Umbilical cord (tissue), 2 donors: ENCODE measurements around the gene CDH12. TPM values are rescaled to one million over a fixed set of nuclear protein-coding genes. Genes with fewer than 3 reads are reported as not detected.
"Not testable (repeated sequence)": the region's sequence is repeated elsewhere in the genome, so short reads cannot be mapped to it uniquely, and the experiment has no call there.

ENCODE experiments used
- DNase-seq: peaks from one replicate; pipeline ENCODE4 v3.0.0-alpha.2; 2015; ENCODE audit warnings: low spot score
- total RNA-seq: library from RNA; depleted of rRNA; stranded (reverse); fragments of >200 nt; gene quantifications from one replicate; pipeline ENCODE4 v1.2.3, GENCODE V29; 2014; ENCODE audit warnings: low replicate concordance; ENCODE audit not compliant: insufficient read depth

CDH12 gene
- total RNA-seq, 1 donor from 2014 or later, result 3.6 TPM

DNA sequence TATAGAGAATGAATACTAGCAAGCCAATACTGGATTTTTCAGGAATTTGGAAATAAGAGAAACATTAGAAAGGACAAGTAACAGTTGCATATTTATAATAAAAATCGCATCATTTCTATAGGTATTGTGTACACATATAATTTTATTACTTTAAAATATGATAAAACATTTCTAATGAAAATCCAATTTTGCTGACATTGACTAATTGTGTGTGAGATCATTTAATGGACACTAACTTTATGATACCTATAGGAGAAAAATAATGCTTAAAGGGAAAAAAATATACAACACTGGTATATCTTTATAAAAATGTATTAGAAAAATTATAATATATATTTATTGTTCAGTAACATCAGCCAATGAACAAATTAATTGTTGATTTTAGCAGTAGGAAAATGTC lies 557.3 kb downstream of the CDH12 start:
- DNase-seq, result no peak

DNA sequence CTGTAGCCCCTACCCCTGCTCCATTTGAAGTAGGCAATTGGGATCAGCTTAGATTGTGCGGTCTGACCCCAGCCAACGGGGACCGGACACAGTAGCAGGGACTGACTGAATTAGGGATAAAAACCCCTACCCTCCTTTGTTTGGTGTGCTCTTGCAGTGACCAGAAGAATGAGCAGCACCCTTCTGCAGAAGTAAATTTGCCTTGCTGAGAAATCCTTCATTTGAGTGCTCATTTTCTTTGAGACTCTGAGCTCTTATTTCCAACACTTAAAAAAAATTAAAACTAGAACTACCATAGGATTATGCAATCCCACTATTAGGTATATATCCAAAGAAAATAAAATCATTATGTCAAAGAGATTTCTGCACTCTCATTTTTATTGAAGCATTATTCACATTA lies 560.0 kb downstream of the CDH12 start:
- DNase-seq, result no peak

DNA sequence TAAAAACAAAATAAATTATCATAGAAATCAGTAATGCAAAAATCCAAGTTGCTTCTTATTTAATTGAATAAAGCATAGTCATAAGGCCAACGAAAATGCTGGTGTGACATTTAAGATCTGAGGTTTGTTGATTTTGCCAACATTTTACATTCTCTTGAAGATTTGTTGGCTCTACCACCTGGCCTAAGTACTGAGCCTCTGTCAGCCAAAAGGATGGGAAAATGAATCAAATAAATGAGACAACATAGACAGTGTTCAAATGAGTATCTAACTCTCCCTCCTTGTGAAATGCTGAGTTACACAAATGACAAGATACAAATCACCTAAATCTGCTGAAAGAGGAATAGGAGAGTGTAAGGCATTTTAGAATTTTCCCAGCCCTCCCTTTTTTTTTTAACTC lies 575.0 kb downstream of the CDH12 start:
- no peak for DNase-seq

DNA sequence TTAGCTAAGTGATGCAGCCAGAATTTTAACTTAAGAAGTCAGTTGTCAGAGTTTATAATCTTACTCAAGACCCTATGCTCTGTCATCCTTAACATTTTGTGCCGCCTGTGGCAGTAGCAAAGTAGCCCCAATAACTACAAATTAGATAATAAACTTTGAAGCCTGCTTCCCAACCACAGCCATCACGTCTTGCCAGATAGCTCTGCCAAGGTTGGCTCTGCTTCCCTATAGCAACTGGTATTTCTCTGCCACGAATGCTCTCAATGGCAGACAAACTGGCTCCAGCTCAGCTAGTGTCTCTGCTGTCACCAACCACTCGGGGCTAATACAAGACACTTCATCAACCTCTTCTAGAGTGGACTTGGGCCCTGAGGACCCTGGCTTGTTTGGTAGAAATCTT lies 576.1 kb downstream of the CDH12 start:
- no peak for DNase-seq

DNA sequence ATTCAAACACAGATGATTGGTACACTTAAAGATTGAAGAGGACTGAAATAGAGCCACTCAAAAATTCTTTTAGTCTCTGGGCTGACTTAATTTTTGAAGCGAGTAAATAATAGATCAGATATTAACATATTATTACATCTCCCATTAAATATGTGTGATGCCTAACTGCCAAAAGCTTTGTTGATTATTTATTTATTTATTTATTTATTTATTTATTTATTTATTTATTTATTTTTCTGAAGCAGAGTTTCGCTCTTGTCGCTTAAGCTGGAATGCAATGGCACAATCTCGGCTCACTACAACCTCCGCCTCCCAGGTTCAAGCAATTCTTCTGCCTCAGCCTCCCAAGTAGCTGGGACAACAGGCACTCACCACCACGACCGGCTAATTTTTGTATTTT lies 587.3 kb downstream of the CDH12 start:
- DNase-seq, result not testable (repeated sequence)

DNA sequence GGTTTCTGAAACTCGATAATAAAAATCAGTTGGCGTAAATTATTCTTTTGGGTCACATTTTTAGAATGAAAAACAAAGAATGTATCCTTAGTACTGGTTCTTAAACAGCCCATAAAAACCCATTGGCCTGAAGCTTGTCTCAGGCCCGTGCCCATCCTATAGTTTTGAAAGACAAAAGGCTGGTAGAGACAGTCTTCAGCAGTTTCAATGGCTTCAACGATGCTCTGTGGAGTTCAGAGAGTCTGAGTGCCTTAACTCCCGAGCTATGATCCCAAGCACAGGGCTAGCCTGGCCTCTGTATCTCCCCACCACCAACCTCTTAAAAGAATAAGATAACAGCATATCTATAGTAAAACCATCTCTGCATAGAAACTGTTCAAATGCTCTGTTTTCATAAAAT lies 595.0 kb downstream of the CDH12 start:
- DNase-seq, result no peak

DNA sequence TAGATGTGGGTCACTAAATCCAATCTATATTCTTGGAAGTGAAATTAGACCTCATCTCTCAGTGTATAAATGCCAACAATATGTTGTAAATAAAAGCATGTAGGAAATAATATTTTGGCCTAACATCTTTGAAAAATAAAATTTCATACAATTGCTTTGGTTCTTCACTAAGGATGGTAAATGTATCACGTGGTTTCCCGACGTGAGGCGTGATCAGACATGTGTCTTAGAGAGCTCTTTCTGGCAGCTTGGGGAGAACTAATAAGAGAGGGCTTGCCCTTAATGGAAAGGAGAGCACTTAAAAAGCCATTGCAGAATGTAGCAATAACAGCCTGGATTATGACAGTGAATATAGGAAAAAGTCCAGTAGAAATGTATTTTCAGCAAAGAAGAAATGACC lies 602.6 kb downstream of the CDH12 start:
- no peak for DNase-seq

DNA sequence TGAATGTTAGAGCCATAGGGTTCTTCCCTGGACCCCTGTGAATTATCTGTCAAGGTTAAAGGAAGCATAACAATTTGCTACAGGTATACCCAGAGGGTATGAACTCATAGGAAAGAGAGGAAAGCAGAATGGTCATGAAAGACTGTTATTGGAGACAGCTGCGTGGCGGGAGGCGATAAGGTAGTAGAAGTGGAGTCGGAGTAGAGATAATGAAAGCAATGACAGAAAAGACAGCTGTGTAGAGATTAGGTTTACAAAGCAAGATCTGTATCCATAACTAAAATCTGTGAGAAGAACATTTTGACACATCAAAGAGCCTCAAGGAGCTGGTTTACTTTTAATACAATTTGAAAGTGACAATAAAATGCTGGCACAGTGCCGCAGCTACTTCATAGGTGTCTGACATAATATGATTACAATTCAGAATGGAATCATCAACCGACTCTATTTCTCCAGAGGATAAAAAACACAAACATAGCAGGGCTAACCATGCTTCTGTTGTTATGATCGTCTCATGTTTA lies 603.9 kb downstream of the CDH12 start:
- no peak for DNase-seq

DNA sequence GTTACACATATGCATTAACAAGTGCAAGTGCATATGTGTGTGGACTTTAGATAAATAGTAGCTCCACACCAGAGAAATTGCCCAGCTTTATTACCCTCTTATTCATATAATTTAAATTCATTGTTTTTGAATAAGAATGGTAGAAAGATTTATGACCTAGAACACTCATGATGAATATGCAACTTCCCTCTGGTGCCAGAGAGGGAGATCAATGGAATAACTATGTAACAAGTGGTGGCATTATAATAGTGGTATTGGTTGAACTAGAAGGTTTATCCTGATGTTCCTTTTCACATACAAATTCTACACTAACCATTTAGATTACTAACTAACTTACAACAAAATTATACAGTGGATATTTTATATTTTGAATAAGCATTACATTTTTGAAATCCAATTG lies 607.4 kb downstream of the CDH12 start:
- no peak for DNase-seq

DNA sequence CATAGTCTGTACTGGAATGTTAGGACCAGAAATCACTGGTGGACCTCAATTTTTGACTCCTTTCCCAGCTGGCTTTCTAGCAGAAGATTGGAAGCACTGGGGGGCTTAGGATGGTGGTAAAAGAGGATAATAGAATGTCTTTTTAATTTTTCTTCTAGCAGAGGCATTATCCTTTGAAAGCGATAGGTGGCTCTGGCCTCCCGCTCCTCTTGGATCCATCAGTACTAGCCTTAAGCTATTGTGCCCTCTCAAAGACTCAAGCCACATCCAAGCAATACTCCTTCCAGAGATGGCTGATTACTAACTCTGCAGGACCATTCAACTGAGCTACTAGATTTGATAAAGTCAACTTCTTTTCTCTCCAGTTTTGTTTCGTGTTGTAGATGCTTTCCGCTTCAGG lies 610.6 kb downstream of the CDH12 start:
- no peak for DNase-seq

DNA sequence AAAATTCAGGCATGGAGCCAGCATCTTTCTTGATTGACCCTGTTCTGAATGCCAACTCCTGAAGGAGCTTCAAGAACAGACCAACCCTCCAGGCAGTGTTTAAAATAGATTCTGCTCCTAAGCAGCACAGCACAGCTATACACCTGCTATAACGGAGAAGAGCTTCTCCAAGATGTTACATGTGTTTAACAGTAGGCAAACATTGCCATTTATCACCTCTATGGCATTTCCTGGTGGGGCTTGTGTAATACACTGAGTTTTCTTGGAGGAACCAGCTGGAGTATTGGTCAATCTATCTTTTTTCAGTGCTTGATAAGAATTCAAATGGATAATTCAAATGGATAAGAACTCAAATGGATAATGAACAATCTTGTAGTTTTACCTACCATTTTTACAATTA lies 615.1 kb downstream of the CDH12 start:
- no peak for DNase-seq

DNA sequence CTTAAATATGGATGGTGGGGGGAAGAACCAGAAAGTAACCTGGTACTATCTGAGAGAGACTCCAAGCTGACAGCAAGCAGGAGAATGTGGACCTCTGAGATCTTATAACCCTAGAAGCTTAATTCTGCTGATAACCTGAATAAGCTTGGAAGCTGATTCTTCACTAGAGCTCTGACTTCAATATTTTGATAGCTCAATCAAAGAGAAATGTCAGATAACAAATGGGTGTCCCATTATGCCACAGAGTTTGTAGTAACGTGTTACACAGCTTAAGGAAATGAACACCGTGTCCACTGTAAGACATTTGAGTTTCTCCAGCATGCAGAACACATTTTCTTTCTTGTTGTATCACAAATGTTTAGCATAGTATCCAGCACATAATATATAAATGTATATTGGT lies 626.7 kb downstream of the CDH12 start:
- no peak for DNase-seq

DNA sequence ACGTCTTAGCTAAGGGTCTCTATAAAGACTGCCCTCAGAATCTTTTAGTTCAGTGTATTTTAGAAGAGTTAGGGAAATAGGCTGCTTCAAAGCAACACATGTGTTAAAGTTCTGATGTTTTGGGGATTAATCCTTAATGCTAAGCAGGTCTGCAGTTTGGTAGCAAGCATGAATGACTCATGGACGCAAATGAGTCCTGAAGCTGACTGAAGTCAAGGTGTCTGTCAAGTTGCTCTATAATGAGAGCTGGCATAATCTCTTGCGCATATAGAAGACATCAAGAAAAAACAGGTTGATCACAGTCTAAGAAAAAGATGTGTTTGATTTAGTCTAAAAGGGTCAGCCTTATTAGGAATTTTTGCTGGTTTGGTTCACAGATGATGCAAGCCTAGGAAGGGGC lies 630.1 kb downstream of the CDH12 start:
- DNase-seq, result no peak

DNA sequence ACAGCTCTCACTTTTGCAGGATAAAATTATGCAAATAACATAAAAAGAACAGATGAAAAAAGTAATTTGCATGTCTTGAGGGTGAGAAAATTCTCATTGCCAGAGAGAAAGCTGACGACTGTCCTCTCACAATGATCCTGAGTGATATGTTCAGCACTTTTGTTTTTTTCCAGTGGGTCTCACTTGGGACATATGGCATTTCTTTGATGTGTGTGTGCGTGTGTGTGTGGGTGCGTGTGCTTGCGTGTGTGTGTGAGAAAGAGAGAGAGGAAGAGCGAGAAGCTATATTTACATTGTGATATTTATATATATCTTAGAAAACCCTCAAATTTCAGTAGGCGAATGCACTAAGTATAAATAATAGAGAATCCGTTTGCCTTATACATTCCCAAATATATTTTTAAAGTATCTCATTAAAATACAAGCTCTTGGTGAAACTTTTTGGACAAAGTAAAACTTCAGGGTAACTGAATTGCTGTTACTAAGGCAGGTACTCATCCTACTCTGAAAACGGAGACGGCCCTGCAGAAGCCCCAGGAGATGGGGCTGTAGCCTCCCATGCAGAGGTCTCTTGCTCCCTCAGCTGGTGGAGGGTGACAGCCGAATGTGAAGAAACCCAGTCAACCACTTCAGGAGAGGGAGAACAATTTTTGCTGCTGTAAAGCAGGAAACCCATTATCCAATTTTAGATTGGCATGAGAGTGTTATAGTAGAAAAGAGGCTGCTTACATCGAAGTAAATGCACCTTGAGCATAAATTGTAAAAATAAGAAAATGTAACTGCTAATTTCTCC lies 639.2 kb downstream of the CDH12 start:
- DNase-seq, result peak; percentile 3

DNA sequence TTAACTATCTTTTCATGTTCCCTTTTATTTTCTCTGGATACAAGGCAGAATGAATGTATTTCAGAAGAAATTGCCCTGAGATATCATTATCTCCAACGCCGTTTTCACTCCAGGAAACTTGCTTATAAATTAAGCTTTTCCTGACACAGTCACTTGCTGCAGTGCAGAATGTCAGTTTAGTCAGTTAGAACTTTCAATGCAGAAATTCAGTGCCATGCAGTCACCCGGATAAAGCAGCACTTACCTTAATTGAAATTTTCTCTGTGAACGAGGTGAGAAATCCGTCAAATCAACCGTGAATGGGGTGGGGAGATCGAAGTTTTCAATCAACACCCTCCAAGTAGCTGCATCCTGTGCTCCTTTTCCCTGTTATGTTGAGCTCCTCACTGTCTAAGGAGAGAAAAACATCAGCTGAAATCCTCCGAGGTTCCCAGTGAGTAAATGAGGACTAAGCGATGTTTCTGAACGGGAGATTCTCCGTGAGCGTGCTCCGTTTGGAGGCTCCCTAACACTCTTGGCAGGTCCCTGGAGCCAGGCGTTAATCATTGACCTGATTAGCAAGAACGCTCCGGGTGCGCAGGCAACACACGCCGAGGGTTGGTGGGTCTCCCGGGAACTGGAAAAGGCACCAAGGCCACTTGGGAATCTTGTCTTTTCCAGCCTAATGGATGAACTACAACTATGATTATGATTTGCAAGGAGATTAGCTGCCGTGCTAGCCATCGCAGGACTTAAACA lies 640.7 kb downstream of the CDH12 start:
- peak; percentile 5 for DNase-seq

DNA sequence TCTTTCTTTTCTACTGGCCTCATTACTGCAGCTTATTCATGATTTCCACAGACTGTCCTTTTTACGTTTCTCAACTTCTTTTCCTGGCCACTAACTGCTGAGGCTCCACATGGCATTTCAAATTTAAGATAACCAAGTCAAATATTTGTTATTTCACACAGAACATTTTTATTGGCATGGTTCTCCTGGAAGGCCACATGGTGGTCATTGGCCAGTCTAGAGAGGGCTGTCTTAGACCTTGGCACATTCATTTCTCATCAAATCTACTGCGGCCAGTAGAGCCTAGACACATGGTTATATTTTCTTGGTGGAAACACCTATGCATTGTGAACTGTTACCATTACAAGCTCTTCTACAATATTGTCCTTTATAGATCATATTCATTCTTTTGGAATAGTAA lies 644.7 kb downstream of the CDH12 start:
- DNase-seq, result not testable (repeated sequence)

DNA sequence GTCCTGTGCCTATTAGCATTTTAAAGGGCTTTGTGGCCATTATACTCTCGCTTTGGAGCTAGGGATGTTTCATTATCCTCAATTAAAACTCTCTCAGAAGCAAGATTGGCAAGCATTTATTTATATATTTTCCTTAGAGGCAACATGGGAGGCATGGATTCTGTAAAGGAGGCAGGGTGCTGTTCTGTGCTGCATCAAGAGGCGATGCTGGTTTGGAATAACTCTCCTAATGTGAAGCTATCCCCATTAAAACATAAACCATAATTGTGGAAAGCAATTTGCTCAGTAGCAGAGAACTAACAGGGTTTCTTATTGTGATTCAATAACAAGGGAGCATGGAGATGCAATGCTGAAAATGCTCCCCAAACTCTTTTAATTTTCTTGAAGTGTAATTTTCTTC lies 664.5 kb downstream of the CDH12 start:
- not testable (repeated sequence) for DNase-seq

DNA sequence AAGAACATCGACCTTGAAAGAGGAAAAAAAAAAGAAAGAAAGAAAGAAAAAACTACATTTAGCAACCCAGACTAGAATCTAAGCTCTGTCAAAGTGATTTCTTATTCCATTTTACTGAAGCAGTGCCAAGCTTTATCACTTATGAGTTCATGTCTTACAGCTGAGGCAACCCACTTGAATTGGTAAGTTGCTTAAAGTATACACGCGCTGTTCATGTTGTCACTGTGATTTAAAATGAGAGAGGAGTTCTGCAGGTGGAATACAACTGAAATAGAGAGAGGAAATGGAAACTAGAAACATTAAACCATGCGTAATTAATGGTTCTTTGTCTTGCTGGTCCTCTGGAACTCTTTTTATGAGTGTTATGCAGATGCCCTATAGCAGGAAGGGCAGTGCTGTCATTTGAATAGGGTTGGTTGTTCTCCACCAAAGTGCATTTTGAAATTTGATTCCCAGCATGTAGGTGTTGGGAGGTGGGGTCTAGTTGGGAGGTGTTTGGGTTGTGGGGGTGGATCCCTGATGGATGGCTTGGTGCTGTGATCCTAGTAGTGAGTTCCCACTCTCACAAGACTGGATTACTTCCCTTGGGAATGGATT lies 665.4 kb downstream of the CDH12 start:
- DNase-seq, result not testable (repeated sequence)

DNA sequence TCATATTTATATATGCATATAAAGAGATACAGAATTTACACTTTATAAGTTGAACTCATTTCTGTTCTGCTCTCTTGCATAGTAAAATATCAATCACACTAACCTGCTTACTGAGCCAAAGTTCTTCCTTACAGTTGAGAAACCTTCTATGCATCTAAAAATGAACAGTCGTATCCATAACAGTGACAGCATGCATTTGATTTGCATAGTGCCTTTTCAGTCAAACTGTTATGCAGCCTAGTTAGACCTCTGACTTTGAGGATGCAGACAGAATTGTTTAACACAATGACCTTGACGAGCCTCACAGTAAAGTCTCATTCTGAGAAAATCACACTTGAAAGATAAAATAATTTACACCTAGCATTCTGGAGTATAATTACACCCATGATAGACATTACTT lies 683.9 kb downstream of the CDH12 start:
- not testable (repeated sequence) for DNase-seq

DNA sequence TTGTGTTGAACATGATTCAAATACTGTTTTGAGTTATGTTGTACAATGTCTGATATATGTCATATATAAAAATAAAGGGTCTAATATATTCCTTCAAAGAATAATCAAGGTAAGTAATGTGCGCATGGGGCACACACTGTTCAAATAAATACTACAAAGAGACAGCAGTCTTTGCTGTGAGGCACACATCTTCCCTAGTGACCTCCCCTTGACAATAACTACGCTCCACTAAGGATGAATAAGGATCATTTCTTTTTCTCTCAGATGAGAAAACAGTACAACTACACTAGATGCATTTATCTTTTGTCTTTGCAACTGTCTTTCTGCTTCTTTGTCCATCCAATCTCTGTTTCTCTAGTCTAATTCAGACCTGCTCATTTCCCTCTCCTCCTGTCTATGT lies 684.4 kb downstream of the CDH12 start:
- DNase-seq, result not testable (repeated sequence)

DNA sequence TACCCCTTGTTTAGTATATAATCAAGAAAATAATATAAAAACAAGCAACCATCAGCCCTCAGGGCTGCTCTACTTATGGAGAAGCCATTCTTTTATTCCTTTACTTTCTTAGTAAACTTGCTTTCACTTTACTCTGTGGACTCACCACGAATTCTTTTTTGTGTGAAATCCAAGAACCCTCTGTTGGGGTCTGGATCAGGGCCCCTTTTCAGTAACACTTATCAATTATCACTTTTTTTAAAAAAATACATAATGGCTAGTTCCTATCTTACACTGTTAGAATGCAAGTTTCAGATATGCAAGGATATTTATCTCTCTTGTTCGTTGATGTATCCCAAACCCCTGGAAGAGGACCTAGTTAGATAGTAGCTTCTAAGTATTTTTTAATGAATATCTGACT lies 687.2 kb downstream of the CDH12 start:
- not testable (repeated sequence) for DNase-seq

DNA sequence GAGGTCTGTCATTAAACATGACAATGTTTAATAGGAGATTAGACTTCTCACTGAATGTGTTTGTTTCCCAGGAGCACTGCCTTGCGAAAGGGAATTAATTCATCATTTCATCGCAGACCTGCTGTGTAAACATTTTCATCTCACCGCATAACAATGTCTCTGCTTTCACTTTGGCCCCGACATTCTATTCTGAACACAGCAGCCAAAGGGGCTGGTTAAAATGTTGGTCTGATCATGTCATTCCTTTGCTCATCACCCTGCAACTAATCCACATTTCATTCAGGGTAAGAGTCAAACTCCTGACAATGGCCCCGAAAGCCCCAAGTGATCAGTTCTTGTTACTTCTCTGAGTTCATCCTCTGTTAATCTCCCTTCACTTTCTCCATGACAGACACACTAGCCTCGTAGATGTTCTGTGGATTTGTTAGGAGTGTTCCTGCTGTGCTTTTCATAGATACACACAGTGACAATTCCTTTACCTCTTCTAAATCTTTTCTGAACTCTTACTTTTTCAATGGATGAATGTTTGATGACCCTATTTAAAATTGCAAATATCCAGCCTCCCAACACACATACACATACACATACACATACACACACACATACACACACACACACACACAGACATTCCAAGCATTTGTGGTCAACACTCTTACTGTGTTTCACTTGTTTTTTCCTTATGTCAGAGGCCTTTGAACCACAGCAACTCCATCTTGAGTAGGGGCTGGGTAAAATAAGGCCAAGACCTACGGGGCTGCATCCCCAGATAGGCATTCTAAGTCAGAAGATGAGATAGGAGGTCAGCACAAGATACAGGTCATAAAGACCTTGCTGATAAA lies 688.0 kb downstream of the CDH12 start:
- not testable (repeated sequence) for DNase-seq
